Measurements from ENCODE around the gene ANKRD29.

ANKRD29 gene

GRCh38 chr18:23570912-23571504 is 91.7 kb downstream of the ANKRD29 start:
- H3K4me3 ChIP-seq (ENCODE audit: low read length), result no peak overlapping the region
- no peak for DNase-seq (ENCODE audit: low read depth)
- no peak for TF ChIP-seq CTCF (IDR thresholded peaks at IDR 0.05; ENCODE audit: insufficient read depth, low read depth, low read length, missing control alignments)

- no peak overlapping the region for H3K4me3 ChIP-seq (ENCODE audit: low read length)
- no peak for DNase-seq (ENCODE audit: low read depth)
- TF ChIP-seq CTCF (IDR thresholded peaks at IDR 0.05; ENCODE audit: insufficient read depth, low read depth, low read length, missing control alignments), result no peak
These were observed 93.2 kb downstream of the ANKRD29 start for GRCh38 chr18:23569299-23570063.

- DNase-seq (ENCODE audit: low read depth), result peak; percentile 19
- no peak overlapping the region for H3K4me3 ChIP-seq (ENCODE audit: low read length)
- TF ChIP-seq CTCF (IDR thresholded peaks at IDR 0.05; ENCODE audit: insufficient read depth, low read depth, low read length, missing control alignments), result no peak
These were observed 94.2 kb downstream of the ANKRD29 start for GRCh38 chr18:23568281-23569138.

GRCh38 chr18:23567671-23568070 is 95.0 kb downstream of the ANKRD29 start:
- DNase-seq (ENCODE audit: low read depth), result no peak
- H3K4me3 ChIP-seq (ENCODE audit: low read length), result no peak overlapping the region
- TF ChIP-seq CTCF (IDR thresholded peaks at IDR 0.05; ENCODE audit: insufficient read depth, low read depth, low read length, missing control alignments), result no peak

GRCh38 chr18:23565916-23566547 is 96.7 kb downstream of the ANKRD29 start:
- TF ChIP-seq CTCF (IDR thresholded peaks at IDR 0.05; ENCODE audit: insufficient read depth, low read depth, low read length, missing control alignments), result no peak
- no peak overlapping the region for H3K4me3 ChIP-seq (ENCODE audit: low read length)
- peak; percentile 83 for DNase-seq (ENCODE audit: low read depth)

GRCh38 chr18:23563377-23564043 is 99.2 kb downstream of the ANKRD29 start:
- H3K4me3 ChIP-seq (ENCODE audit: low read length), result no peak overlapping the region
- peak; percentile 54 for DNase-seq (ENCODE audit: low read depth)
- TF ChIP-seq CTCF (IDR thresholded peaks at IDR 0.05; ENCODE audit: insufficient read depth, low read depth, low read length, missing control alignments), result no peak

Data from epithelial cell of esophagus (primary cell).